NCI-H2227 (cell line): ENCODE data around the gene PRADC1.

Experiments
- DNase-seq: peaks from one replicate; lab custom pipeline; 2025; ENCODE audit not compliant: unreplicated experiment; lab: John Stamatoyannopoulos, UW

The PRADC1 gene

GRCh38 chr2:73238149-73238548, 5.1 kb upstream of the PRADC1 start:
- DNase-seq = no peak

- DNase-seq = no peak
These were observed 4.1 kb upstream of the PRADC1 start for GRCh38 chr2:73237168-73237567.

DNA sequence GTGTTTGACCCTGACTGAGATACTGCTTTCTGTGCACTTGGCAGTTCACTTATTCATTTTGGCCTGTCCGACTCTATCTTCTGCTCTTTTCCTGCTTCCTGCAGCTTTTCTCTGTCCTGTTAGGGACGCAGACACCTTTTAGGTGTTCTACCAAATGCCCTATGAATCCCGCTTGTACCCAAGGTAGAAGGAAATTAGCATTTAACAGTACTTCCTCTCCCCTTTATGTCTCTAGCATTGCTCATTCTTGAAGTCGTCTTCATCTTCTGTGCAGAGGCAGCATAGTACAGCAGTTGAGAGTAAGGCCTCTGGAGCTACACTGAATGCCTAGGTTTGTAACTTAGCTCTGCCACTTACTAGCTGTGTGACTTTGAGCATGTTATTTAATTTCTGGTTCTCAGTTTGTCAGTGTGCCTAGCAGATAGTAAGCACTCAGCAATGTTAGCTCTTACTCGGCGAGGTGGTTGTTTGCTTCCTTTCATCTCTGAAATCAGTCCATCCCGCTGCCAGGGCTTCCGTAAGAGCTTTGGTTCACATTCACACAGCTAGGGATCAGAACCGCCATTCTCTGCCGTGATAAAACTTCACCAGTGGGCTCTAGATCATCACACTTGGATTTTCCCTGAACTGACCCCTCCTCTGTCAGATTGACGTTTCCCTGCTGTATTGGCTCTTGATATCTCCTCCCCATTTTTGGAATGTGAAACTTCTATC, 2.4 kb upstream of the PRADC1 start:
- no peak for DNase-seq

- peak; percentile 95 for DNase-seq
These were observed 1.1 kb upstream of the PRADC1 start, which contains the start of gene CCT7 for GRCh38 chr2:73233932-73234832. Gene CCT7, plus strand, starts transcription at chr2:73234308. Its CDS starts 71 bp downstream, at chr2:73234379.

DNA sequence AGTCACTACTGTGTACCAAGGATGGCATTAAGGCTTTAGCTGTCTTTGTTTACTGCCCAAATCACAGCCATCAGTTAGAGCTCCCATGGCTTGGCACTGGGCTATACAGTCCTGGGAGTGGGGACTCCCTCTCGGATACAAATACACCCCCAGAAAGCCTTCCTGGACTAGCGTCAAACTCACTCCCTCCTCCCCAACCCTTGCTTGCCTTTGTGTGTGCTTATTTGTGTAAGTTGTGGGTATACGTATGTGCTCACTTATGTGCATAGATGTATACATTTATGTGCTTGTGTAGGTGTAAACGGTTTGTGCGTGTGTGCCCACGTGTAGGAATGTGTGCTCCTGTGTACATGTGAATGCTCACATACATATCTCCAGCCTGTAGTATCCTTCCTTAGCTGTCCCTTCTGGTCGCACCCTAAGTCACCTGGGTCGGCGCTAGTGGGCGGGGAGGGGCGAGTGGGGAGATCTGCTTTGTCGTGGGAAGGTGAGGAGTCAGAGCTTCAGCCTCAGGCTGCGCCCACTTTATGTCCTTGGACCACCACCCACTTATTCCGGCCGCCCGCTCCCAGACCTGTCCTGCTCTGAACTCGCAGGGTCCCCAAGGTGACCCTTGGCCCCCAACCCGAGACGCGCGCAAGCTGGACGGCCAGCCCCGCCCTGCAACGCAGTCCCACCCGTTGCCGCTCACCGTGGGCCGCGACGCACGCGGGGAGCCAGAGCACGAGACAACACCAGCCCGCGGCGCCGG, 461 bp downstream of the PRADC1 start:
- DNase-seq = peak; percentile 39

DNA sequence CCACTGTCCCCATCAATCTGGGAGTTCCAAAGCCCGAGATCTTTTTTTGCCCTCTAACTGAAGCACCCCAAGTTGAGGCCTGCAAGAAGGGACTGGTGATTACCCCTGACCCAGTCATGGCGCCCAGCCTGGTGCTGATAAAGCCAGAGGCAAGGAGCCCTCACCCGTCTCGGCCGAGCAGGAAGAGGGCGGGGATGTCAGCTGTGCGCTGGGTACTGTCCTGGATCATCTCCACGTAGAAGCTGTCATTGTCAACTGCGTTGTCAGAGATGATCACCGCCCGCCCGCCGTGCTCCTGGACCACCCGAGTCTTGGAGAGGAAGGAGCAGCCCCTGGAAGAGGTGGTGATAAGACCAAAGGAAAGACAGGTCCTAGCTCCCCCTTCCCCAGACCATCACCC, 4.4 kb downstream of the PRADC1 start:
- DNase-seq = no peak

DNA sequence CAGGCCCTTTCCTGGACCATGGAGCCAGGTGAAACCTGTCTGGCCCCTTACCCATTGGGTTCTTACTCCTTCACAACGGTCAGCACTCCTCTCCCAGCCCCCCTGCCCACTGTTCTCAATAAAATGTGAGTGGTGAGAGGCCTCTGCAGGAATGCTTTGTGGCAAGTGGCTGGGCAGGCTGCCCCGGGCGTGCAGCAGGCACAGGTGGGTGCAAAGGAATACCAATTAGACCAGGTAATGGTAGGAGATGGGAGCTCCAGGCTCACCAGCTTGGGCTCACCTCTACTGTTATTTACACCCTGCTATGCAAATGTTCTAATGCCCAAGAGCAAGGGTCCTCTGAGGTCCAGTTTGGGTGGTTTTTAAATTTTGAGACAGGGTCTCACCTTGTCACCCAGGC, 6.0 kb downstream of the PRADC1 start:
- DNase-seq = no peak

- DNase-seq = no peak
These were observed 7.3 kb downstream of the PRADC1 start for GRCh38 chr2:73225513-73226360.

GRCh38 chr2:73223821-73224220, 9.2 kb downstream of the PRADC1 start:
- no peak for DNase-seq

DNA sequence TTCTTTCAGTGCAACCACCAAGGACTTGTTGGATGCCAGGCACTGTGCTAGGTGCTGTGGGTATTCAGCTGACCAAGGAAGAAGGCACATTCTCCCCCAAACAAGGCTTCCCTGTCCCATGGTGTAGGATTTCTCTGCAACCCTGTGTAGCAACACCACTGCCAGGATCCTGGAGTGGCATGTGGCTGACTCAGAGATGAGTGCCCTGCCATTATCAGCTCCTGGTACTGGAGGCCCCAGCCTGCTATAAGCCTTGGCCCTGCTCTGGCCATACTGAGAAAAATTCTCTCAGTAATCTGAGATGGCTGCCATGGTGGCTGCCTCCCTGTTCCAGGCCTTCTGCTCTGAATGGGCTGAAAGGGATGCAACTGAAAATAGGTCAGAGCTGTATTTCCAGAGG, 14.7 kb downstream of the PRADC1 start:
- no peak for DNase-seq

DNA sequence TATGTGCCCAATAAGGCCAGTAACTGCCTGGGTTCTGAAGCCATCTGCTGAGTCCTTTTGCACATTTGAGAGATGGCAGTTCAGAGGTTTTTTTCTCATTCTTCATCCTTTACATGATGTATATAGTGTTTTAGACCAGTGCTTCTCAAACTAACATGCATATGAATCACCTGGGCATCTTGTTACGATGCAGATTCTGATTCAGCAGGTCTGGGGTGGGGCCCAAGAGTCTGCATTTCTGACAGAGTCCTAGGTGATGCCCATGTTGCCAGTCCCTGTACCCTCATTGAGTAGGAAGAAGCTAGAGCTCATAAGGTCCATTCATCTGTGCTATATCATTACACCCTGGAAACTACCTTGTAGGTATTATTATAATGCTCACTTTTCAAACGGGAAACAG, 15.2 kb downstream of the PRADC1 start:
- no peak for DNase-seq

DNA sequence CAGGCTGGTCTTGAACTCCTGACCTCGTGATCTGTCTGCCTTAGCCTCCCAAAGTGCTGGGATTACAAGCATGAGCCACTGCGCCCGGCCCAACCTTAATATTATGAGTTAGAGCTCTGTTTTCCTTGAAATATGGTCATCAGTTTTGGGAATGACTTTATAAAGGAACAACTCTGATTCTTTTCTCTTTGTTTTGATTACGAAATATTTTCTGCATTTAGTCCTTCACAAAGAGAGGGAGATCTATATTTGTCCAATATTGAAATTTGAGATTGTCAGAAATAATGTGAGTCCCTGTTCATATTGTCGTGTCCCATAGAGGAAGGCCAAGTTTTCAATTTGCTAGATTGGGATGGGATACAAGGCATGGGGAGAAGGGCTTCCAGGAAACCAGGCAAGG, 15.9 kb downstream of the PRADC1 start:
- no peak for DNase-seq

- peak; percentile 14 for DNase-seq
These were observed 17.8 kb downstream of the PRADC1 start for GRCh38 chr2:73215254-73215653.

GRCh38 chr2:73214120-73215035, 18.7 kb downstream of the PRADC1 start, which contains the start of gene SMYD5:
Gene SMYD5, plus strand, starts transcription at chr2:73214245. Its CDS starts 22 bp downstream, at chr2:73214267.
- DNase-seq = peak; percentile 91

- peak; percentile 83 for DNase-seq
These were observed 20.4 kb downstream of the PRADC1 start for GRCh38 chr2:73212448-73213176.

- no peak for DNase-seq
These were observed 21.0 kb downstream of the PRADC1 start for GRCh38 chr2:73212098-73212447.

GRCh38 chr2:73210696-73211095, 22.3 kb downstream of the PRADC1 start:
- no peak for DNase-seq

- DNase-seq = no peak
These were observed 23.0 kb downstream of the PRADC1 start for GRCh38 chr2:73210019-73210418.

- no peak for DNase-seq
These were observed 24.8 kb downstream of the PRADC1 start for GRCh38 chr2:73208258-73208657.
